ENCODE results near the gene MSL2.

DNA sequence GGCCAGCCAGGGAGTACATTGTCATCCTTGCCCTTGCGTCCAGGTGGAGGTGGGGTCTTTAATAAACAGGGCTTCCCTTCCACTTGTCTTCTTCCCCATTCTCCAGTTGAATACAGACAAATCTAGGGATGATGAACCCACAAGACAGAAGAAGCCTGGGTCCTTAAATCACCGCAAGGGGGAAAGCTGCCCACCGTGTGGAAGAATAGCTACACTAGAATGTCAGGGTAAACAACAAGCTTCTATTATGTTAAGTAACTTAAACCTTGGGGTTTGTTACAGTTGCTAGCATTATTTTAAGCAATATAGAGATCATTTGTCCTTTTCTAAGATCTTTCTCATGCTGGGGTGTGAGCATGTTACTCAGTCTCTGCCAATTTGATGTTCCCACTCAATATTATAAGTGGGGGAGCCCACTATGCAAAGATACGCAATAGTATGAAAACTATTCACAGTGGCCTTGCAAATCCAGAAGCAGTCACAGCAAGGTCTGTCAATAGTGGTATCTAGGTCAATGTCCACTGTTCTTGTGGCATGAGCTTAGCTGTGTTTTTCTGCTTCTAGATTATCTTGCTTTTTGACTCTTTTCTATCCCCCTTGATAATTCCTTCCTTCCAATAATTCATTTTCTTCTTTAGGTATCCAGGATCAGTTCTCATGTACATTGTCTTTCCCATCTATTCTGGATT is 42.0 kb upstream of the MSL2 start:
- TF ChIP-seq, protein P1, sequence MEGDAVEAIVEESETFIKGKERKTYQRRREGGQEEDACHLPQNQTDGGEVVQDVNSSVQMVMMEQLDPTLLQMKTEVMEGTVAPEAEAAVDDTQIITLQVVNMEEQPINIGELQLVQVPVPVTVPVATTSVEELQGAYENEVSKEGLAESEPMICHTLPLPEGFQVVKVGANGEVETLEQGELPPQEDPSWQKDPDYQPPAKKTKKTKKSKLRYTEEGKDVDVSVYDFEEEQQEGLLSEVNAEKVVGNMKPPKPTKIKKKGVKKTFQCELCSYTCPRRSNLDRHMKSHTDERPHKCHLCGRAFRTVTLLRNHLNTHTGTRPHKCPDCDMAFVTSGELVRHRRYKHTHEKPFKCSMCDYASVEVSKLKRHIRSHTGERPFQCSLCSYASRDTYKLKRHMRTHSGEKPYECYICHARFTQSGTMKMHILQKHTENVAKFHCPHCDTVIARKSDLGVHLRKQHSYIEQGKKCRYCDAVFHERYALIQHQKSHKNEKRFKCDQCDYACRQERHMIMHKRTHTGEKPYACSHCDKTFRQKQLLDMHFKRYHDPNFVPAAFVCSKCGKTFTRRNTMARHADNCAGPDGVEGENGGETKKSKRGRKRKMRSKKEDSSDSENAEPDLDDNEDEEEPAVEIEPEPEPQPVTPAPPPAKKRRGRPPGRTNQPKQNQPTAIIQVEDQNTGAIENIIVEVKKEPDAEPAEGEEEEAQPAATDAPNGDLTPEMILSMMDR (IDR thresholded peaks at IDR 0.05; ENCODE audit: low read length): no peak
- TF ChIP-seq EZH2 (IDR thresholded peaks at IDR 0.05; ENCODE audit: borderline replicate concordance, low read length): no peak

Data from OCI-LY1 (cell line).